Putamen (tissue), 1 donor: ENCODE measurements around the gene TBC1D16.
"Not testable (repeated sequence)": the region's sequence is repeated elsewhere in the genome, so short reads cannot be mapped to it uniquely, and the experiment has no call there.

Experiments
- DNase-seq: peaks from one replicate; pipeline ENCODE4 v3.0.0-alpha.2; 2016; ENCODE audit warnings: low spot score

The TBC1D16 gene

DNA sequence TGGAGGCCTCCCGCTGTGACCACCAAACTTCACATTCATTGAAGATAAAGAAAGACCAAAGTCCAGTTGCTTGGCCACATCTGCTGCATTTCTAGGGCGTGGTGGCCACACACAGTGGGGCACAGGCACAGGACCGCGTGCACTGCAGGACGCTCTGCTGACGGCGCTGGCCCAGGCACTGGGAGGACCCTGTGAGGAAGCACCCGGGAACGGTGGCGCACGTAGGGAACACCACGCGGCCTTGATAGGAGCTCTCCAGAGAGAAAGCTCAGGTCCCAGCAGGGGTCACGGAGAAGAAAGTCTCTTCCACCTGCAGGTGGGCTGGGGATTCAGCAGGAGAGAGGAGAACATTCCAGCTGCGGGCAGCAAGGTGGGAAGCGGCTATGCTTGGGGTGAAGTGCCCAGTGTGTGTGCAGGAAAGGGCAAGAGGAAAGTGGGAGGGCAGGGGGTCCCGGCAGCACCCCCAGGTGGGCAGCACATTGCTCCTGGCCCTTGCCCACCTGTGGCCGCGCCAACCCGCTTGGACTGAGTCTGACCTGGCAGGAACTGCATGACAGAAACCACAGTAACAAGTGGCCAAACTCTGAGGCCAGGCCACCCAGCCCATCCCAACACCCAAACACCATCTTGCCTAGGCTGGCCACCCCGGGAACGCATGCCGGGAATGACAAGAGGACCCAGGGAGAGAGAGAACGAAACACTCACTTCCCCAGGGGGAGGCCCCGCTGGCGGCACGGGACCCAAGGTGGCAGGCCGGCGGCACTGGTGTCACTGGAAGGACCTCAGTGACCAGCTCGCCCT, 32.8 kb downstream of the TBC1D16 start:
- DNase-seq: no peak

DNA sequence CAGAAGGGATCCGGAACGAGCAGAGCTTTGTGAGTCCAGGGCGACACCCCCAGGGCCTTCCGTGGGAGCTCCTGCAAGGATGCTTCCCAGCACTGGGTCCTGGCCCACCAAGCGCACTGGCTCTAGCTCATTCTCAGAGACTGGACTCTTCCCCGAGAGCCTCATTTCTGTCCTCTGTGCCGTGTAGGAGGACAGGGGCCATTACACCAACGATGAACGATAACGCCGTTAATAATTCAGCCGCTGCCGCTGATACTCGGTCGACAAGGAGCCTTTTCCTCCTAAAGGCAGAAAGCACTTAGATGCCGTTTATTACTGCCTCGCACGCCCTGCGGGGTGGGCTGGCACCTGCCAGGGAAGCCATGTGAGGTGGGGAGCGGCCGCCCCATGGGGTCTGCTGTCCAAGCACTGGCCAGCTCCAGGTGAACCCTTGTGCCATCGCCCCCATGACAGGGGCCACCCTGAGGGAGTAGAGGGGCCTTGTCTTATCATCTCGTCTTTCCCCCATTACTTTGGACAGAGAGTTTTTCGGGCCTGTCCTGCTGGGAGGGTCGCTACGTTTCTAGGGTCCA, 33.5 kb downstream of the TBC1D16 start:
- no peak for DNase-seq

DNA sequence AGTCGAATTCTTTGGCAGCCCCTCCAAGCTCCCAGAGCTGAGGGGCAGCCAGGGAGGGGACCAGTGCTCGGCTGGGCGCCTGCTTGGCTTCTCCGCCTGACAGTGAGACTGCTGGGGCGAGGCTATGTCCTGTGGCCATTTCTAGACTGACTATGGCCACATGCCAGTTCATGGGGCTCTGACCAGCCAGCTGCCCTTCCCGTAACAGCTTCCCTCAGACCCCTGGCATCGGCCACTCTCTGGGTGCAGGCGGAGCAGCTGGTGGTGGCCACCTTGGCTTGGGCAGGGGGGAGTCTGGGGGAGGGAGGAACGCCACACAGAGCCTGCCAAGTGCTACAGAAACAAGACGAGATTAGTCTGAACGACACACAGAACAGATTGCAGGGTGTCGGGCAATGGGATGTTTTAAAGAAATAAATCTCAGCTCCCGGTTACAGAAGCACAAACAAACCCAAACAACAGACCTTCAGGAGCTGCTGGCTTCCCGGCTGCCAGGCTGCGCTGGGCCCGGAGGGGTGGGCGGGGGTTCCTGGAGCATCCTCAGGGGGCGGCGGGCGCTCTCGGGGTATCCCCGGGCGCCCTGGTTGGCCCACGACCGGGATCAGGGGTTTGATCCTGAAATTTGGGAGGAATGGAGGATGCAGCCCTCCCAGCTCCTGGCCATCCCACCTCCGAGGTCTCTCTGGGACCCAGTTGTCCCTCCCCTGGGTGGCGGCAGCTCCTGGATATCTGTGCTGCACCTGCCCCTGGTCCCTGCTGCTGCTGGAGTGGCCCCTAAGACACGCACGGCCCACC, 34.5 kb downstream of the TBC1D16 start:
- no peak for DNase-seq

DNA sequence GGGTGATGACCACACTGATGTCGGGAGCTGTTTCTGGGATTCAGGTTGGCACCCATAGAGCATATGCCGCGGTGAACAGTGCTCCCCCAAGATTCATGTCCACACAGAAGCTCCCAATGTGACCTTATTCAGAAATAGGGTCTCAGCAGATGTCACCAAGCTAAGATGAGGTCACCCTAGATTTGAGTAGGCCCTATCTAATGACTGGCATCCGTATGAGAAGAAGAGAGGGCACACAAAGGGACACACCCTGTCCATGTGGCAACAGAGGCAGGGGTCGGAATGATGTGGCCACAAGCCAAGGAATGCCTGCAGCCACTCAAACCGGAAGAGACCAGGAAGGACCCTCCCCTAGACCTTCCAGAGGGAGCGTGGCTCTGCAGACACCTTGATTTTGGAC, 35.5 kb downstream of the TBC1D16 start:
- no peak for DNase-seq

DNA sequence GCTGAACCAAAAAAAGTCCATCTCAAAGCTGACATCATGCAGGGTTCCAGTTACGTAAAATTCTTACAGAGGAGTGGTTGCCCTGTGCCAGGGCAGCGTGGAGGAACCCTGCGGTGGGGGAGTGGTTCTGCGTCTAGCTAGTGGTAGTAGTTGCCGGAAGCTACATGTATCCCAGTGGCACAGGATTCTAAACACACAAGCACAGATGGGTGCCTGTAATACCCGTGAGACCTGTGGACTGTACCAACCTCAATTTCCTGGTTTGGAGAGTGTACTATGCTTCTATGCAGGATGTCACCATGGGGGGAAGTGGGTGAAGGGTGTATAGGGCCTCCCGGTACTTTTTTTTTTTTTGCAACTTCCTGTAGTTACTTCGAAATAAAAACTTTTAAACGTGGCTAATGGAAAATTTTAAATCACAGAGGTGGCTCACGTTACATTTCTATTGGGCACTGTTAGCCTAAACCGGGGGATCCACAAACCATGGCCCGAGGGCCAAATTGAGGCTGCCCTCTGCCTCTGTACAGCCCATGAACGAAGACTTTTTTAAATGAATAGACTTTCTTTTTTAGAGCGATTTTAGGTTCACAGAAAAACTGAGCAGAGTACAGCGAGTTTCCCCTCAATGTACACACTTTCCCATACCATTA, 38.5 kb downstream of the TBC1D16 start:
- no peak for DNase-seq

DNA sequence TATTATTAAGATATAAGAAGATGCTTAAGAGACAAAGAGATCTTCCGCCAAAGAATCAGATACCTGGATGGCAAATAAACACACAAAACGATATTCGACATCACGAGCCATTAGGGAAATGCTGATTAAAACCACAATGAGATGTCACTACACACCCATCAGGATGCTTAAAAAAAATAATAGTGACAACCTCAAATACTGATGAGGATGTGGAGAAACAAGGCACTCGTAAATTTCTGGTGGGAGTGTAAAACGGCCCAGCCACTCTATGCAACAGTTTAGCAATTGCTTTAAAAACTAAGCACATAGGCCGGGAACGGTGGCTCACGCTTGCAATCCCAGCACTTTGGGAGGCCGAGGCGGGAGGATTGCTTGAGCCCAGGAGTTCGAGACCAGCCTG, 39.4 kb downstream of the TBC1D16 start:
- DNase-seq: no peak

DNA sequence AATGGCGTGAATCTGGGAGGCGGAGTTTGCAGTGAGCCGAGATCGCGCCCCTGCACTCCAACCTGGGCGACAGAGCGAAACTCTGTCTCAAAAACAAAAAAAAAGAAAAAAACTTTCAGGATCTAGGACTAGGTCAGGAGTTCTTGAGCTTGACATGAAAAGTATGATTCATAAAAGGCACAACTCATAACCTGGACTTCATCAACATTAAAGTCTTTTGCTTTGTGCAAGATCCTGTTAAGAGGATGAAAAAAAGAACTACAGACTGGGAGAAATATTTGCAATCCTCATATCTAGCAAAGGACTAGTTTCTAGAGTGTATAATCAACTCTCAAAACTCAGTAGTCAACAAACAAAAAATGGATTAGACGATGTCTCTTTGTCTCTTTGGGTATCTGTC, 40.0 kb downstream of the TBC1D16 start:
- no peak for DNase-seq

DNA sequence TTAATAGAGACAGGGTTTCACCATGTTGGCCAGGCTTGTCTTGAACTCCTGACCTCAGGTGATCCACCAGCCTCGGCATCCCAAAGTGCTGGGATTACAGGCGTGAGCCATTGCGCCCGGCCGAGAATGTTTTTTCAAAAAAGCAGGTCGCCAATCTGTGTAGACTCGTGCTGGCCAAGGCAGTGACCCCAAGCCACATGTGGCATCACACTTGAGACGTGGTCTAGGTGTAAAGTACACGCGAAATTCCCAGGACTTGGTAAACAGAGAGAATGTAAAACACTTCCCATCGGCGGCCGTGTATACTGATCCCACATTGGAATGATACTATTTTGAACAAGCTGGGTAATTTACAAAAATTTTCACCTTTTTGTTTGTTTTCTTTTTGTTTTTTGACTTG, 41.1 kb downstream of the TBC1D16 start:
- no peak for DNase-seq

DNA sequence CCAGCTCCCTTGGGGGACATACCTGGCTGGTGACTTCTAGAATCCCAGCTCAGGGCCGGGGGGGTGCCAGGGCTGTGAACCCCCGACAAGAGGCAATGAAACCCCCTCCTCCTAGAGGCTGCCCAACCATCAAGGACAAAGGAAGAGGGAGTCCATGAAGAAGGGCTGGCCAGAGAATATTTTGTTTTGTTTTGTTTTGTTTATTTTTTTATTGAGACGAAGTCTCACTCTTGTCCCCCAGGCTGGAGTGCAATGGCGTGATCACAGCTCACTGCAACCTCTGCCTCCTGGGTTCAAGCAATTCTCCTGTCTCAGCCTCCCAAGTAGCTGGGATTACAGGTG, 41.5 kb downstream of the TBC1D16 start:
- DNase-seq: not testable (repeated sequence)

DNA sequence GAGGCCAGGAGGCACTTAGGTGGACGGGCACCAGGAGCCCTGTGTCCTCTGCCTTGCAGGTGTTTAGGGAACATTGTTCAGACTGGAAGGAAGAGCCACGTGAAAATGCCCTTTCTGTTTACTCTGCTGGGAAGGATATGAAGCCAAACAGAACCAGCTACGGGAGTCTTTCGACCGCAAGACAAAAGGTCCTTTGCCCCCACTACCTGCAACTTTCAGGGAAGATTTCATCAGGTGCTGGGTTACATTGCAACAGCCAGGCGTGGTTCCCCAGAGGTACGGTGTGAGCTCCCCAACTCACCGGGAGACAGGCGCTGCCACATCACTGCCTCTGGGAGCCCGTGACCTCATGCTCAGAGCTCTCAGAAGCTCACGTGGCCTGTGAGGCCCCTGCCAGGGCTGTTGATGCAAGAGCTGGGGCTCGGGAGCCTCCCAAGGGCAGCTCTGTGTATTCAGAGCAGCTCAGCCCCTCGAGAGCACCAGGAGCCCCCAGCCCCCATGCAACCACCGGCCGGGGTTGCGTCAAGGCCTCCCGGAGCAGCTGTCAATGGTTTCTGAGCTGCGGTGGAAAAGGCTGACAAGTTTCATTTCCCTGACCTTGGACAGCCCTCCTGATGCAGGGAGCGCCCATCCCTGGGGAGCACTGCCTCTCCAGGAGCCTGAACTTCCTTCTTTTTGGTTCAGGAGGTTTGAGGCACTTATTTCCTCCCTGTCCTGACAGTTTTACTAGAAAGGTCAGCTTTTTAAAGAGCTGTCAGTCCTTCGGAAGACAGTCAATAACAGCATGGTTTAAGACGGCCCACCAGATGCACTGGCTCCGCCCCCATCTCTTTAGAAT, 42.1 kb downstream of the TBC1D16 start:
- no peak for DNase-seq

DNA sequence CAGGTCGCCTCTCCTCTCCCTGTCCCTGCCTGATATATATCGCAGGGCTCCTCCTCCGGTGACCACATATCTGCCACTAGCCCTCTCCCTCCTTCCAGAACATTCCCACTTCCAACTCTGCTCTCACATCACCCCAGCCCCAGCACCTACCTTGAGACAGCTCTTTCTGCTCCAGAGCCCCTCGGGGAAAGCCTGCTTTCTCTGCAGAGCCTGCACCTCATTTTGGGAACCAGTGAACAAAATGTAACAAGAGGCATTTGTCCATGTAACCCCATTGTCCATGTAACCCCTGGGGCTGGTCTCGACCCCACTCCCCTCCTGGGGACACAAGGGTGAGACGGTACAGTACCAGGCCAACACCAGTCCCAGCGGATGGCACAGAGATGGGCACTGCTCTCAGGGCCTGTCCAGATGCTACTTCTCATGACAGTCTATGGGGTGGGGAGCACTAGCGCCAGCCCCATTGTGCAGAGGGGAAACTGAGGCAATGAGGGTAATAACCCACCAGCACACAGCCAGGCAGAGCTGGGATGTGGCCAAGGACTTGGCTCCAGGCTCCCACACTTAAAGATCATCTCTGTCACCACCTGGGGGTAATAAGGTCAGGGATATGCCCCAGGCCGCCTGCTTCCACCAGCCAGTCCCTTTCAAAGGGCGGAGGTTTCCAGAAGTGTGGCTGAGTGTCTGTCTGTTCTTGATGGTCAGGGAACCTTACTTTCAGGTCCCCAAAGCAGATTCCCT, 42.9 kb downstream of the TBC1D16 start:
- DNase-seq: no peak

DNA sequence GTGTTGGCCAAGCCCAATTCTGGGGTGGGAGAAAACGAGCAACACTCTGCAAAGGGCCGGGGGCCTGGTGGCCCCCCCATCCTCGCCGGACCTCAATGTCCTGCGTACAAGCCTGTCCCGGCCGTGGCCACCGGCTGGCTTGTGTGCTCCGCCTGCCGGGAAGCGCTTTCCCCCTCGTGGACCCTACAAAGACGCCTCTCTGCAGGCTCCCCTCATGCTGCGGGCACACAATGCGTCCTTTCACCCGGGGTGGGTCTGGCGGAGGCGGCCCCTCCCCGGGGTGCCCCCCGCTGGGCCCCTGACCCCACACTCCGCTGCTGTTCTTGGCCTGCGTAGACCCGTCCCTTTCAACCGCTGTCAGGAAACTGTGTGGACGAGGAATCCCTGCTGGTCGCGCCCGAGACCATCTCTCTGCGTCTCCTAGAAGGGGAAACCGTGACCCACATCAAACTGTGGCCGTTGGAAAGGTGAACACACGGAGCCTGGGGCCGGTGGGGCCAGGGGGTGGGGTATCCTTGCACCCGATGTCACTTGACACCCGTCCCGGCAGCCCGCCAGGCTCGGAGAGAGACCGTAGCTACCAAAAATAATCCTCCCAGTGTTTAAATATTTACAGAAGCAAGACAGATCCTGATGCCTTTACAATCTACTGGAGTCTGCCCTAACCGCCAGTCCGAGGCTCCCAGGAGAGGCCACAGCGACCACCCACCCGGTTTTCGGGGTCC, 43.6 kb downstream of the TBC1D16 start:
- DNase-seq: no peak

DNA sequence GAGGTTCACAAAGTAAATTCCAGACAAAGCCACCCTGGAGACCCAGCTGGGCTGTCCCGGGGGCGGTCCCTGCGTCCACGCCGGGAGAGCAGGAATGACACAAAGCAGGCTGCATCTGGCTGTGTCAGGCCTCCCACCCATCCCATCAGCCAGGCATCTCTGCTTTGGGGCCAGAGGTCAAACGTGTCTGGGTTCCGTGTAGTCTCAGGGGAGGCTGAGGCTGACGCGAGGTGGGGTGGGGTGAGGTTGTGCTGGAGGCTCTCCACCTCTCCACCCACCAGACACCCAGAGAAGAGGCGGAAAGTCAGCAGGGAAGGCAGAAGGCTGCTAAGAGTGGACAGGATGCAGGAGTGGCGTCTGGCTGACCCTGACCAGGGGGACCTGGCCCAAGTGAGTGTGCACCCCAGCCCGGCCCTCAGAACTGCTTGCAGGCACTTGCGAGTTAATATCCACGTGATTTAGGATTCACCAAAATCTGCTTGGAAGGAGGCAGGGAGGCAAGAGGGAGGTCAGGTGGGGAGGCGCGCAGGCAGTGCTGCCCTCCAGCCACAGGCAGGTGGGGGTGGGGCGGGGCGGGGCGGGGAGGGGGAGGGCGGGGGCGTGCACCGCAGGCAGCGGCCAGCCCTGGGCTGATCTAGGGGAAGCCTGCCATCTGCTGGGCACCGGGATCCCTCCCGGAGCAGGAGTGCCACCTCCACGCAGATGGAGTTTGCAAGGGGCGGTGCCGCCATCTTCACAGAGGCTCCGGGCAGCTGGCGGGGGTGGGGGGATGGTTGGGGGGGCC, 44.3 kb downstream of the TBC1D16 start:
- peak; percentile 74 for DNase-seq

DNA sequence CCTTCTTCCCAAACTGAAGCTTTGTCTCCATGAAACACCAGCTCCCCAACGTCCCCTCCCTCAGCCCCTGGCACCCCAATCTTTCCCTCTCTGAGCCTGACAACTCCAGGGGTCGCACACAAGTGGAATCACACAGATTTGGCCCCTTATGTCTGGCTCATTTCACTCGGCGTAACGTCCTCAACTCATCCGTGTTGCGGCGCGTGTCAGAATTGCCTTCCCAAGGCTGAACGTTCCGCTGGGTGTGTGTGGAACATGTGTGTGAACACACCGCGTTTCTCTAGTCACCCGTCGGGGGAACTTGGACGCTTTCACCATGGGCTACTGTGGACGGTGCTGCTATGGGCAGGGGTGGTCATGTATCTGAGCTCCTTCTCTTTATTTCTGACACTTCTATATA, 45.0 kb downstream of the TBC1D16 start:
- DNase-seq: no peak

DNA sequence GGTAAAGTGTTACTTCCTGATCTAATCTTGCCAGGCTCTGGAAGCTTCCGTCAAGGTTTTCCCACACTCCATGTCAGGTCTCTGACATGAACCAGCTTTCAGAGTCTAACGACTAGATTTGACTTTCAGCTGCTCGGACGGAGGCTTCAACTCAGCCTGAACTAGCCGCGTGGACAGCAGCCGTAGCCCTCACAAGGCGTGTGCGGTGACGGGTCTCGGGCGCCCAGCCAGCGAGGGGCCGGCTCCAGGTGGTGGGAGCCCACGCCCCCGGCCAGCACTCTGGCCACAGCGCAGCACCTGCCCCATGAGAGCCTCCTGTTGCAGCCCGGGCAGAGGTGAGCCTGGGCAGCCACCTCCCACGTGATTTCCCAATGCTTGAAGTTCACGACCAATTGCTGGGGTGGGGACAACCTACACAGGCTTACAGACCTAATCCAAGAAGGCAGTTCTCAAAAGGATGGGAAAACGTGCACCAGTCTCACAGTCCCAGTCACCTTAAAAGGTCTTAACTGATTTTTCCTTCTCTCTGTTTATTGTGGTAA, 45.5 kb downstream of the TBC1D16 start:
- DNase-seq: no peak

DNA sequence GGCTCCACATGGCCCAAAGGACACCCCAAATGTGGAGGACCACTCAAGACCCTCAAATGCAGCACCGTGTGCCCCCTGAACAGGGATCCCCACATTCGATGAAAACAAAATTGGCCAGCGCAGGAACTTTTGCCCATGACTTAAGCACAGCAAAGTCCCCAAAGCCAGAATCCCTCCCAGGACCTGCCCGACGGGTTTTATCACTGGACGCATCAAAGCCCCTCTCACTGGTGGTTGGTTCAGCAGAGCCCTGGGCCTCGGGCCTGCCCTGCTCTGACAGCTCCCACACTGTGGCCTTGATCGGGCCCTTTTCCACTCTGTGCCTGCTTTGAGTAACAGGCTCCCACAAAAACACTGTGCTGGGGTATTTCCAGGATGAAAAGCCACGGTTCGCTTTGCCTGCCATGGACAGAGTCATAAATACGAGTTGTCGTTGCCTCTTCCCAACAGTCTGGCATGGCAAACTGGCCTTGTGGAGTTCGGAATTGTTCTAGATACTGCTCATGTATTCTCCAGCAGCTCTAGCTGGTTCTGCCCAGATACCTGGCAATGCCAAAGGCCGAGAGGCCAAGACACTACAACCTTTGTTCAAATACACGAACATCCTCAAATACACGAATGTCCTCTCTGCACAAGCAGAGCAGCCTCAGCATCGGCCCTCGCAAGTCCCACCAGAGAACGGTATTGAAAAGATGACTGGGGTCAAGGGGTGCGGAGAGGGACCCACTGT, 46.4 kb downstream of the TBC1D16 start:
- no peak for DNase-seq

DNA sequence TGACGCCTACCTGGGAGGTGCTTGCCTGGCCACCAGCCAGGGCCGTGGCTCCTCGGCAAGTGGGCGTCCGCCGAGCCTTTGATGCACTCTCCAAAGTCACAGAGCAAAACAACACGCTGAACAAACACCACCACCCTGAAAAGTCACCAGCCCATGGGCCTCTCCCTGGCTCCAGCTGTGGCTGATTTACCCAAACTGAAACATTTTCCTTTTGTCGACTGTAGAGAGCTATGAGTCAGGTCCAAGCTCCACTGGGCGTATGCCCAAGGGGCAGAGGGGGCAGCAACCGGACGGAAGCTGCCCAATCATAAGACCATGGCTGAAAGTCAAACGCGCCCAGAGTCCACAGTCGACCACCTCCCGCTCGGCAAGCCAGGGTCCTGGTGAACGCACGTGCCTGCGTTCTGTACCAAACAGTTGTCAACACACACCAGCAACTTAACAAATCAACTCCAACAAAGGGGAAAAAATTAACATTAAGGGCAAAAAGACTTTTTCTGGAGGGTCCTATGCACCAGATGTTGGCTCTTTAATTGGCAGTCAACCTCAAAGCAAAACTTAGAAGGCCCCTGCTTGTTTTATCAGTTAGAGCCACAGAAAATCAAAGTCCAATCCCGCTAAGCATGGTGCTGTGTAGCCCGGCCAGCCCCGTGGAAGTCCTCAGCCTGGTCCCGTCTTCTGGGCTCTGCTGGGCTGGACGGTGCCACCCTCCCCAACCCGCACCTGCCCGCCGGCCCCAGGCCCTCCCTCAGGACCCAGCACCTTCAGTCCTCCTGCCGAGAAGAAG, 47.3 kb downstream of the TBC1D16 start:
- no peak for DNase-seq

DNA sequence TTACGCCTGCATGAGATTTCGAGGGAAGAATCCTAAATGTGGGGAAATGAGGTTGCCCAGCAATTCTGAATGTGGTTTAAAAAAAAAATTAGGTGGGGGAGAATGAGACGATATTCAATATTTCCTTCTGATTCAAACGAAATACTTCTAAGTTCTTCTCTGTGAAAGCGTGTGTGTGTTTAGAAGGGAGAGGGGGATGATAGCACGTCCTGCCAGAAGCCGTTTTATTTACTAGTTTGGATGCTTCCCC, 47.8 kb downstream of the TBC1D16 start:
- no peak for DNase-seq
